ENCODE measurements around the gene PRKAG2. TPM values are rescaled to one million over a fixed set of nuclear protein-coding genes. Genes with fewer than 3 reads are reported as not detected.

PRKAG2 gene
- total and polyA plus RNA-seq, 12 donors: 3.8 to 17.3 (median 10.9) TPM

- 77 to 89% (median 87%) methylated on average over 6 to 8 of the region's 8 CpGs for WGBS, 4 donors
Observed at GRCh38 chr7:151924508-151924907, 47.6 kb upstream of the PRKAG2 start.

DNA sequence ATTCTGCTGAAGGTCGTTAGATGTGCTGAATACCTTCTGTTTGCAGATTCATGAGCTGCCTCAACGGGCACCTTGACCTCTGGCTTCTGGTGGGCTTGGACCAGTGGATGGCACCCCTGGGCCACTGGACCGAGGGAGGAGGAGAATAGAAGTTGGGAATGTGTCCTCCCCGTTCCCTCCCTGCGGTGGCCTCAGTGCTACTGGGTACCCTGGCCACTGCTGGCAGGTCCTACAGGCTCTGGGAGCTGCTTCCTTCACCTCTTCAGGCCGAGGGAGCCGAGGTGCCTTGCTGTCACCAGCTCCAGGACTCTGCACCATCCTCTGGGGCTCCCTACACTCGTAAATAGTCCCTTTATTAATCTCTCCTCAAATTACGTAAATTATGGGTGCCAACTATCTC lies 47.1 kb upstream of the PRKAG2 start:
- Histone ChIP-seq H3K4me3 (no peak overlapping the region), H3K36me3 (replicated peaks in 1 of 2) (no peaks in the 10 kb centered on the region), H3K9me3 (replicated peaks in 1 of 3) (no peaks in the 10 kb centered on the region), H3K27me3 (peaks cover 7% of the 10 kb centered on the region), H3K27ac (peak overlapping the region in 4 of 5 donors; percentile 51 to 90 (median 64)), H3K4me1 (replicated peaks in 1 of 2) (peaks cover 0 to 8% of the 10 kb centered on the region in 2 donors)
- no peak for DNase-seq
- no peak for TF ChIP-seq POLR2A (IDR thresholded peaks at IDR 0.05)
- TF ChIP-seq CTCF (IDR thresholded peaks at IDR 0.05): no peak
- intact Hi-C loops (cut with DNase I): no loop called here
- WGBS, 4 donors: 78 to 87% (median 85%) methylated on average over 8 to 9 of the region's 9 CpGs

More at GRCh38 chr7:151924508-151924907, 47.6 kb upstream of the PRKAG2 start:
- Histone ChIP-seq H3K27ac (peak overlapping the region in 4 of 5 donors; percentile 51 to 90 (median 64)), H3K27me3 (peaks cover 7% of the 10 kb centered on the region), H3K36me3 (replicated peaks in 1 of 2) (no peaks in the 10 kb centered on the region), H3K4me1 (replicated peaks in 1 of 2) (peaks cover 0 to 8% of the 10 kb centered on the region in 2 donors), H3K4me3 (no peak overlapping the region), H3K9me3 (replicated peaks in 1 of 3) (no peaks in the 10 kb centered on the region)
- TF ChIP-seq CTCF (IDR thresholded peaks at IDR 0.05): no peak
- no peak for TF ChIP-seq POLR2A (IDR thresholded peaks at IDR 0.05)
- no peak for DNase-seq
- intact Hi-C loops (cut with DNase I): no loop called here

GRCh38 chr7:151923097-151923876 lies 46.4 kb upstream of the PRKAG2 start:
- peak; percentile 34 to 75 (median 61) for DNase-seq
- Histone ChIP-seq H3K4me3 (no peak overlapping the region), H3K9me3 (replicated peaks in 1 of 3) (no peaks in the 10 kb centered on the region), H3K4me1 (replicated peaks in 1 of 2) (peaks cover 0 to 10% of the 10 kb centered on the region in 2 donors), H3K27me3 (peaks cover 7% of the 10 kb centered on the region), H3K27ac (peak overlapping the region in 4 of 5 donors; percentile 27 to 90 (median 55)), H3K36me3 (replicated peaks in 1 of 2) (no peaks in the 10 kb centered on the region)
- 69 to 74% (median 71%) methylated on average over 16 of the region's 16 CpGs for WGBS, 4 donors
- TF ChIP-seq POLR2A (IDR thresholded peaks at IDR 0.05): peak in 1 of 2 donors; percentile 19
- no peak for TF ChIP-seq CTCF (IDR thresholded peaks at IDR 0.05)
- intact Hi-C loops (cut with DNase I): no loop called here

- 85 to 94% (median 94%) methylated on average over 13 of the region's 13 CpGs for WGBS, 4 donors
- Histone ChIP-seq H3K4me3 (no peak overlapping the region), H3K9me3 (replicated peaks in 1 of 3) (no peaks in the 10 kb centered on the region), H3K27me3 (no peaks in the 10 kb centered on the region), H3K4me1 (replicated peaks in 1 of 2) (peaks cover 4 to 15% of the 10 kb centered on the region in 2 donors), H3K27ac (no peak overlapping the region), H3K36me3 (replicated peaks in 1 of 2) (no peaks in the 10 kb centered on the region)
- TF ChIP-seq POLR2A (IDR thresholded peaks at IDR 0.05) (no peak), CTCF (IDR thresholded peaks at IDR 0.05) (no peak)
- no peak for DNase-seq
- intact Hi-C loops (cut with DNase I): no loop called here
Observed at GRCh38 chr7:151921451-151921850, 44.5 kb upstream of the PRKAG2 start.
